ENCODE data around the gene PROSER2. TPM values are rescaled to one million over a fixed set of nuclear protein-coding genes. Genes with fewer than 3 reads are reported as not detected.

Gene PROSER2
- total RNA-seq, 1 experiment from 2014 or later: 4.1 TPM

DNA sequence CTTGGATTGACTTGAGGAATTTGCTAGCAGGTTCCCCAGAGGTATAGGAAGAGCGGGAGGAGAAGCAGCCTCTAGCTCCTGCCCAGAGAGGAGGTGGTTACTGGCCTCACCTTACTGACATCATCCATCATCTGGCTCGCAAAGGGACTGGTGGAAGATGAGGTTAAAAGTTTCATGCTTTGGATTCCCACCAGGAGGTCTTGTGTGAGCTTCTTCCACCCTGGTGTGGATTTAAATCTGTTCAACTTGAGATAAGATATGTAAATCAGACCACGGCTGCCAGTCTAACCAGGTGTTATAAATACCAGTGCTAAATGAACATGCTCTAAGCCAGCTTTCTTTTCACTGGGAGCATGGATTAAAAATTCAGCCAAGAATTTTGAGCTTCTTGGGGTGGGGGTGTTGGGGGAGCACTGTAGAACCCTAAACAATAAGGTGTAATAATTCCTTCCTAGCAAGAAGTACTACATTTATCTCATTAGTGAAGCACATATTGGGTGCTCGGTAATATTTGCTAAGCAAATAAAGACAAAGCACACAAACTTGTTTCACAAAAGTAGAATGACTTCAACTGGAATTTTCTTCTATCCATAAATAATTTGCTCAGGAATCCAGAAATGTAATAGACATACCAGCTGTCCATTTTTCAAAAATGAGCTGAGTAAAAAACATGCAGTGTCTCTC, 7.8 kb downstream of the PROSER2 start:
- POLR2A ChIA-PET: no interaction called here
- intact Hi-C loops (cut with micrococcal nuclease; ENCODE audit: unreplicated experiment): no loop called here
- CTCF ChIA-PET: no interaction called here
- H3K4me1 ChIP-seq (ENCODE audit: control insufficient read depth, insufficient read depth, low read length): peaks cover 8% of the 10 kb centered on the region
- in situ Hi-C loops (cut with HindIII; ENCODE audit: low pct_unique_long_range_greater_than_20kb, low sequenced_read_pairs): no loop called here
- no peak for TF ChIP-seq SIN3A (IDR thresholded peaks at IDR 0.05; ENCODE audit: borderline replicate concordance, insufficient read depth, low read depth, low read length)
- TF ChIP-seq, protein P1, sequence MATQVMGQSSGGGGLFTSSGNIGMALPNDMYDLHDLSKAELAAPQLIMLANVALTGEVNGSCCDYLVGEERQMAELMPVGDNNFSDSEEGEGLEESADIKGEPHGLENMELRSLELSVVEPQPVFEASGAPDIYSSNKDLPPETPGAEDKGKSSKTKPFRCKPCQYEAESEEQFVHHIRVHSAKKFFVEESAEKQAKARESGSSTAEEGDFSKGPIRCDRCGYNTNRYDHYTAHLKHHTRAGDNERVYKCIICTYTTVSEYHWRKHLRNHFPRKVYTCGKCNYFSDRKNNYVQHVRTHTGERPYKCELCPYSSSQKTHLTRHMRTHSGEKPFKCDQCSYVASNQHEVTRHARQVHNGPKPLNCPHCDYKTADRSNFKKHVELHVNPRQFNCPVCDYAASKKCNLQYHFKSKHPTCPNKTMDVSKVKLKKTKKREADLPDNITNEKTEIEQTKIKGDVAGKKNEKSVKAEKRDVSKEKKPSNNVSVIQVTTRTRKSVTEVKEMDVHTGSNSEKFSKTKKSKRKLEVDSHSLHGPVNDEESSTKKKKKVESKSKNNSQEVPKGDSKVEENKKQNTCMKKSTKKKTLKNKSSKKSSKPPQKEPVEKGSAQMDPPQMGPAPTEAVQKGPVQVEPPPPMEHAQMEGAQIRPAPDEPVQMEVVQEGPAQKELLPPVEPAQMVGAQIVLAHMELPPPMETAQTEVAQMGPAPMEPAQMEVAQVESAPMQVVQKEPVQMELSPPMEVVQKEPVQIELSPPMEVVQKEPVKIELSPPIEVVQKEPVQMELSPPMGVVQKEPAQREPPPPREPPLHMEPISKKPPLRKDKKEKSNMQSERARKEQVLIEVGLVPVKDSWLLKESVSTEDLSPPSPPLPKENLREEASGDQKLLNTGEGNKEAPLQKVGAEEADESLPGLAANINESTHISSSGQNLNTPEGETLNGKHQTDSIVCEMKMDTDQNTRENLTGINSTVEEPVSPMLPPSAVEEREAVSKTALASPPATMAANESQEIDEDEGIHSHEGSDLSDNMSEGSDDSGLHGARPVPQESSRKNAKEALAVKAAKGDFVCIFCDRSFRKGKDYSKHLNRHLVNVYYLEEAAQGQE (IDR thresholded peaks at IDR 0.05; ENCODE audit: insufficient read depth in 1 of 2, low read depth in 2 of 2, low read length in 1 of 2): no peak
- no peak for TF ChIP-seq TCF7L2 (IDR thresholded peaks at IDR 0.05; ENCODE audit: low read depth, low read length)
- peak overlapping the region; percentile 34; the same call in 1 of the 2 replicates for H3K27ac ChIP-seq (ENCODE audit: low read length)
- no peaks in the 10 kb centered on the region for H3K36me3 ChIP-seq (ENCODE audit: control insufficient read depth, insufficient read depth, low read length)
- H3K9me3 ChIP-seq (ENCODE audit: control insufficient read depth, insufficient read depth, low read depth, low read length): no peaks in the 10 kb centered on the region
- DNase-seq (ENCODE audit: low read depth, low spot score) (no peak), ATAC-seq (no peak)
- H3K27me3 ChIP-seq (ENCODE audit: control insufficient read depth, insufficient read depth, low read length): no peaks in the 10 kb centered on the region
- no TSS peak for BruUV-seq (replicated peaks)
- no peak overlapping the region for H3K4me3 ChIP-seq (ENCODE audit: low read depth in 2 of 2, low read length in 2 of 2)

DNA sequence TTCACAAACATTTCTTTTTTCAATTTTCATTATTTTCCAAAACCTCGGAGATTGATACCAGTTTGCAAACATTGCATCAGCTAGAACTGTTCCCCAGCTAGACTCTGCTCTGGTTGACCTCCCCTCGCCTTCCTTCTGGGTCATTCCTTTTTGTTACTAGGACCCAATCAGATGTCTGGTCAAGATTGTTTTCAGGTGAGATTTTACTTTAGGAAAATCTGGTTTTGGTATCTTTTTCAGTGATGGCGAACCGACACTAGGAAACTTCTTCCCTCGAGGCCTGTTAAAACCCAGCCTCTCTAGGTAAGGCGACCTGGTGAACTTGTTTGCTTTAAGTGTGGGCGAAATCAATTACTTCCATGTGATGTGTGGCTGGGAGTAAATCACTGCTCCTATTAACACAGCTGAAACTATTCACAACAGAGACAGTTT, 8.4 kb downstream of the PROSER2 start:
- Histone ChIP-seq H3K36me3 (ENCODE audit: control insufficient read depth, insufficient read depth, low read length) (no peaks in the 10 kb centered on the region), H3K4me3 (ENCODE audit: low read depth in 2 of 2, low read length in 2 of 2) (no peak overlapping the region), H3K27ac (ENCODE audit: low read length) (peak overlapping the region; percentile 34; the same call in 1 of the 2 replicates), H3K27me3 (ENCODE audit: control insufficient read depth, insufficient read depth, low read length) (no peaks in the 10 kb centered on the region), H3K4me1 (ENCODE audit: control insufficient read depth, insufficient read depth, low read length) (peaks cover 8% of the 10 kb centered on the region), H3K9me3 (ENCODE audit: control insufficient read depth, insufficient read depth, low read depth, low read length) (no peaks in the 10 kb centered on the region)
- ChIA-PET POLR2A (no interaction called here), CTCF (no interaction called here)
- DNase-seq (ENCODE audit: low read depth, low spot score) (no peak), ATAC-seq (no peak)
- in situ Hi-C loops (cut with HindIII; ENCODE audit: low pct_unique_long_range_greater_than_20kb, low sequenced_read_pairs) (no loop called here), intact Hi-C loops (cut with micrococcal nuclease; ENCODE audit: unreplicated experiment) (no loop called here)
- no TSS peak for BruUV-seq (replicated peaks)
- TF ChIP-seq SIN3A (IDR thresholded peaks at IDR 0.05; ENCODE audit: borderline replicate concordance, insufficient read depth, low read depth, low read length): no peak
- TF ChIP-seq POLR2AphosphoS5 (IDR thresholded peaks at IDR 0.05; ENCODE audit: low read depth, low read length): no peak
- TF ChIP-seq, protein P1 (IDR thresholded peaks at IDR 0.05; ENCODE audit: insufficient read depth in 1 of 2, low read depth in 2 of 2, low read length in 1 of 2): no peak
- no peak for TF ChIP-seq TCF7L2 (IDR thresholded peaks at IDR 0.05; ENCODE audit: low read depth, low read length)
- TF ChIP-seq, protein P2, sequence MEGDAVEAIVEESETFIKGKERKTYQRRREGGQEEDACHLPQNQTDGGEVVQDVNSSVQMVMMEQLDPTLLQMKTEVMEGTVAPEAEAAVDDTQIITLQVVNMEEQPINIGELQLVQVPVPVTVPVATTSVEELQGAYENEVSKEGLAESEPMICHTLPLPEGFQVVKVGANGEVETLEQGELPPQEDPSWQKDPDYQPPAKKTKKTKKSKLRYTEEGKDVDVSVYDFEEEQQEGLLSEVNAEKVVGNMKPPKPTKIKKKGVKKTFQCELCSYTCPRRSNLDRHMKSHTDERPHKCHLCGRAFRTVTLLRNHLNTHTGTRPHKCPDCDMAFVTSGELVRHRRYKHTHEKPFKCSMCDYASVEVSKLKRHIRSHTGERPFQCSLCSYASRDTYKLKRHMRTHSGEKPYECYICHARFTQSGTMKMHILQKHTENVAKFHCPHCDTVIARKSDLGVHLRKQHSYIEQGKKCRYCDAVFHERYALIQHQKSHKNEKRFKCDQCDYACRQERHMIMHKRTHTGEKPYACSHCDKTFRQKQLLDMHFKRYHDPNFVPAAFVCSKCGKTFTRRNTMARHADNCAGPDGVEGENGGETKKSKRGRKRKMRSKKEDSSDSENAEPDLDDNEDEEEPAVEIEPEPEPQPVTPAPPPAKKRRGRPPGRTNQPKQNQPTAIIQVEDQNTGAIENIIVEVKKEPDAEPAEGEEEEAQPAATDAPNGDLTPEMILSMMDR (IDR thresholded peaks at IDR 0.05): no peak

Measured in Panc1 (cell line).